Glutamatergic neuron (in vitro differentiated cells): ENCODE measurements around the gene TNFRSF25. TPM values are rescaled to one million over a fixed set of nuclear protein-coding genes. Genes with fewer than 3 reads are reported as not detected.
"Not testable (repeated sequence)": the region's sequence is repeated elsewhere in the genome, so short reads cannot be mapped to it uniquely, and the experiment has no call there.

ENCODE experiments used
- DNase-seq: peaks from one replicate; pipeline ENCODE4 v3.0.0; 2022
- H3K27ac Mint-ChIP-seq: one replicate; pipeline ENCODE4 v1.8.0; 2020; ENCODE audit warnings: mild to moderate bottlenecking, mixed read lengths, inconsistent platforms; ENCODE audit not compliant: unreplicated experiment
- H3K27me3 Mint-ChIP-seq: one replicate; pipeline ENCODE4 v1.8.0; 2020; ENCODE audit warnings: mild to moderate bottlenecking, moderate library complexity, mixed read lengths, inconsistent platforms; ENCODE audit not compliant: unreplicated experiment
- H3K36me3 Mint-ChIP-seq: one replicate; pipeline ENCODE4 v1.8.0; 2020; ENCODE audit warnings: mild to moderate bottlenecking, mixed read lengths, inconsistent platforms; ENCODE audit not compliant: unreplicated experiment
- H3K4me1 Mint-ChIP-seq: one replicate; pipeline ENCODE4 v1.8.0; 2020; ENCODE audit warnings: mild to moderate bottlenecking, low read depth, mixed read lengths, inconsistent platforms; ENCODE audit not compliant: unreplicated experiment
- H3K4me3 Mint-ChIP-seq: one replicate; pipeline ENCODE4 v1.8.0; 2020; ENCODE audit warnings: mild to moderate bottlenecking, mixed read lengths, inconsistent platforms; ENCODE audit not compliant: unreplicated experiment
- H3K9me3 Mint-ChIP-seq: one replicate; pipeline ENCODE4 v1.8.0; 2020; ENCODE audit warnings: mild to moderate bottlenecking, moderate library complexity, mixed read lengths, inconsistent platforms; ENCODE audit not compliant: unreplicated experiment
- CTCF ChIP-seq: fragments of 200-600 bp; sonication (generic); IDR thresholded peaks from one replicate; pipeline ENCODE4 v1.5.0; 2021; ENCODE audit not compliant: partially characterized antibody, unreplicated experiment
- total RNA-seq: library from RNA; stranded (reverse); fragmentation: NEBNext Ultra II Directional; extraction: Animal tissue kit (Norgen Biotek cat#: 25700); gene quantifications from one replicate; pipeline ENCODE4 v1.2.1, GENCODE V29; 2021; ENCODE audit not compliant: unreplicated experiment

TNFRSF25 gene
- total RNA-seq, 1 donor from 2014 or later, result 47.5 TPM

- TF ChIP-seq CTCF, result no peak
- Mint-ChIP-seq H3K36me3 (no peaks in the 10 kb centered on the region), H3K4me3 (no peak overlapping the region), H3K27me3 (peaks cover 8% of the 10 kb centered on the region), H3K4me1 (peaks cover 32% of the 10 kb centered on the region), H3K9me3 (peaks cover 1% of the 10 kb centered on the region), H3K27ac (no peak overlapping the region)
- no peak for DNase-seq
These were observed 30.4 kb downstream of the TNFRSF25 start for GRCh38 chr1:6435547-6435946.

- DNase-seq, result no peak
- H3K9me3 Mint-ChIP-seq, result peaks cover 1% of the 10 kb centered on the region
- no peak for TF ChIP-seq CTCF
- peak overlapping the region; percentile 66 for H3K27ac Mint-ChIP-seq
- H3K4me1 Mint-ChIP-seq, result peaks cover 35% of the 10 kb centered on the region
- no peak overlapping the region for H3K4me3 Mint-ChIP-seq
- H3K27me3 Mint-ChIP-seq, result peaks cover 9% of the 10 kb centered on the region
- H3K36me3 Mint-ChIP-seq, result no peaks in the 10 kb centered on the region
These were observed 30.8 kb downstream of the TNFRSF25 start for GRCh38 chr1:6435129-6435528.

GRCh38 chr1:6434186-6434585, 31.8 kb downstream of the TNFRSF25 start:
- H3K36me3 Mint-ChIP-seq, result no peaks in the 10 kb centered on the region
- peak overlapping the region; percentile 21 for H3K4me3 Mint-ChIP-seq
- H3K27me3 Mint-ChIP-seq, result peaks cover 6% of the 10 kb centered on the region
- DNase-seq, result no peak
- peaks cover 1% of the 10 kb centered on the region for H3K9me3 Mint-ChIP-seq
- peaks cover 33% of the 10 kb centered on the region for H3K4me1 Mint-ChIP-seq
- H3K27ac Mint-ChIP-seq, result peak overlapping the region; percentile 66
- TF ChIP-seq CTCF, result no peak

GRCh38 chr1:6431645-6432579, 34.1 kb downstream of the TNFRSF25 start:
- H3K36me3 Mint-ChIP-seq, H3K9me3 Mint-ChIP-seq, H3K27ac Mint-ChIP-seq, DNase-seq, H3K4me3 Mint-ChIP-seq, H3K27me3 Mint-ChIP-seq: not testable (repeated sequence)
- H3K4me1 Mint-ChIP-seq, result peaks cover 26% of the 10 kb centered on the region

- H3K4me3 Mint-ChIP-seq, result peak overlapping the region; percentile 67
- peaks cover 22% of the 10 kb centered on the region for H3K4me1 Mint-ChIP-seq
- not testable (repeated sequence) for H3K27ac Mint-ChIP-seq, H3K27me3 Mint-ChIP-seq, H3K36me3 Mint-ChIP-seq, H3K9me3 Mint-ChIP-seq, DNase-seq
These were observed 36.1 kb downstream of the TNFRSF25 start for GRCh38 chr1:6429660-6430411.

- DNase-seq, H3K27ac Mint-ChIP-seq, H3K9me3 Mint-ChIP-seq, H3K4me3 Mint-ChIP-seq, H3K4me1 Mint-ChIP-seq, H3K36me3 Mint-ChIP-seq: not testable (repeated sequence)
- peaks cover 11% of the 10 kb centered on the region for H3K27me3 Mint-ChIP-seq
These were observed 37.5 kb downstream of the TNFRSF25 start for GRCh38 chr1:6428453-6428852.
